C4-2B (cell line): ENCODE results near the gene THYN1.

Experiments used
- H3K27ac ChIP-seq: fragments of 450-650 bp; 2 replicates; pipeline ENCODE4 v1.5.1; 2017
- ZFX ChIP-seq: fragments of 450-650 bp; IDR thresholded peaks from 2 replicates; pipeline ENCODE4 v1.6.1; 2017
- TF ChIP-seq, protein P1 (sequence below): fragments of 450-650 bp; conservative IDR thresholded peaks from 2 replicates; pipeline ENCODE4 v1.5.1; 2017; ENCODE audit warnings: mild to moderate bottlenecking

The THYN1 gene

DNA sequence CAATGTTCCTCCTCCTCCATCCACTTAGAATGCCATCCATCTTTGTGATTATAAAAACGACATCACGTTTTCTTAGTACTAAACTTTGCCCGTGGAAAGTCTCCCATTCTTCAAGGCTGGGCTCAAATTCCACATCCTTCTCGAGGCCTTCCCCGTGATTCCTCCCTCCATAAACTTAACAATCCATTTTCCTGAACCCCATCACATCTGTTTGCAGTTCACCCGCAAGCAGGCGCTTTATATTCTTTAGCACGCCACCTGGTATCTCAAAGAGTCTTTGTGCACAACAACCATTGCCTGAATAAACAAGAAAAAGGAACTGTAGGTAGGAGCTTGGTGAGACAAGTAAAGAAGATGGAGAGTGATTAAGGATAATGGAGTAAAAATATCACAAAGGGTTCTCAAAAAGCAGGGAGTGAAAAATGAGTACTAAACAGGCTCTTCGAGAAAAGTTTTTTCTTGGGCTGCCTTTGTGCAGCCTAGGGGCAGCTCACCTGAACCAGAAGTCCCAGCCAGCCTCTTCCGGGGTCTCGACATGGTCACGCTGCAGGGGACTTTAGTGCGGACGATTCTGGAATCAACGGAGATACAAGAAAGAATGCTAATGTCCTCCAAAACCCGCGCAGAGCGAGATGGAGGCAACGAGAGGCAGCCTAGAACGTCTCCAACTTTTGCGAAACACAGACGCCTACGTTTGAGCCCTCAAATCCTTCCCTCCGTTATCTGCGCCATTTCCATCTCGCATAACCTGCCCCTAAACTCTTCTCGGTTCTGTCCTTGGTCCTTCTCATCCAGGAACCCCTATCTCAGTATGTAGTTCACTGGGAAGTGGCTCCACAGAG lies 585 bp downstream of the THYN1 start:
- H3K27ac ChIP-seq: peak overlapping the region; percentile 83
- TF ChIP-seq, protein P1, sequence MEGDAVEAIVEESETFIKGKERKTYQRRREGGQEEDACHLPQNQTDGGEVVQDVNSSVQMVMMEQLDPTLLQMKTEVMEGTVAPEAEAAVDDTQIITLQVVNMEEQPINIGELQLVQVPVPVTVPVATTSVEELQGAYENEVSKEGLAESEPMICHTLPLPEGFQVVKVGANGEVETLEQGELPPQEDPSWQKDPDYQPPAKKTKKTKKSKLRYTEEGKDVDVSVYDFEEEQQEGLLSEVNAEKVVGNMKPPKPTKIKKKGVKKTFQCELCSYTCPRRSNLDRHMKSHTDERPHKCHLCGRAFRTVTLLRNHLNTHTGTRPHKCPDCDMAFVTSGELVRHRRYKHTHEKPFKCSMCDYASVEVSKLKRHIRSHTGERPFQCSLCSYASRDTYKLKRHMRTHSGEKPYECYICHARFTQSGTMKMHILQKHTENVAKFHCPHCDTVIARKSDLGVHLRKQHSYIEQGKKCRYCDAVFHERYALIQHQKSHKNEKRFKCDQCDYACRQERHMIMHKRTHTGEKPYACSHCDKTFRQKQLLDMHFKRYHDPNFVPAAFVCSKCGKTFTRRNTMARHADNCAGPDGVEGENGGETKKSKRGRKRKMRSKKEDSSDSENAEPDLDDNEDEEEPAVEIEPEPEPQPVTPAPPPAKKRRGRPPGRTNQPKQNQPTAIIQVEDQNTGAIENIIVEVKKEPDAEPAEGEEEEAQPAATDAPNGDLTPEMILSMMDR: no peak
- TF ChIP-seq ZFX: no peak

DNA sequence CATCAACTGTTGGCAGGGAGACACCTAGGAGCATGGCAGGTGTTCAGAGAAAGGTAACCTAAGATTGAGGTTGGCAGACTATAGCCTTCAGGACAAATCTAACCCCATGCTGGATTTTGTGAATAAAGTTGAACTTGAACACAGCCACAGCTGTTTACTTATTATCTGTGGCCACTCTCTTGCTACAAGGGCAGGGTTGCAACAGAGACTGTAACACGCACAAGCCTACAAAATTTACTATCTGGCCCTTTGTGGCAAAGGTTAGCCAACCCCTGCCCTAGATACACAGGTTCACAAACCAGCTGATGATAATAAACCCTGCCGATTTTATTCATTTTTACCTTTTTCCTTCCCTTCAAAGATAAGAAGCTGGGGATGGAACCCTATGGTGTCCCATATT lies 2.5 kb downstream of the THYN1 start:
- TF ChIP-seq, protein P1: no peak
- TF ChIP-seq ZFX: no peak

DNA sequence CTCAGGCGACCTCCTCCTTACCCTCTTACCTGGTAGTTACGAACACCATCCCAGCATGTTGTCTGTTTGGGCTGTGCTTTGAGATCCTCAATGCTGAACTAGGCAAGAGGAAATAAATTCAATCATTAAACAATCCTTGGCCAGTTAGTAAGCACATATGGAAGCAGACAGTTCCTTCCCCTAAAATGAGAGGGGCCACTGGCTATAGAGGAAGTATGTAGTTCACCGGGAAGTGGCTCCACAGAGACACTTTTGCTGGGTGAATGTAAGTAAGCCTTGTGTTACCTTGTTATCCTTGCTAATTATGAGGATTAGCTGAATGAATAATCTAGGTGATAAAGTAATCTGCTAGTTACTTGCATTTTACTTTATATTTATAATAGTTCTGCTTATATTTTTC lies 2.9 kb downstream of the THYN1 start:
- H3K27ac ChIP-seq: no peak overlapping the region
- TF ChIP-seq ZFX: no peak
- TF ChIP-seq, protein P1: no peak

More for the DNA sequence above, 2.5 kb downstream of the THYN1 start:
- no peak overlapping the region for H3K27ac ChIP-seq

DNA sequence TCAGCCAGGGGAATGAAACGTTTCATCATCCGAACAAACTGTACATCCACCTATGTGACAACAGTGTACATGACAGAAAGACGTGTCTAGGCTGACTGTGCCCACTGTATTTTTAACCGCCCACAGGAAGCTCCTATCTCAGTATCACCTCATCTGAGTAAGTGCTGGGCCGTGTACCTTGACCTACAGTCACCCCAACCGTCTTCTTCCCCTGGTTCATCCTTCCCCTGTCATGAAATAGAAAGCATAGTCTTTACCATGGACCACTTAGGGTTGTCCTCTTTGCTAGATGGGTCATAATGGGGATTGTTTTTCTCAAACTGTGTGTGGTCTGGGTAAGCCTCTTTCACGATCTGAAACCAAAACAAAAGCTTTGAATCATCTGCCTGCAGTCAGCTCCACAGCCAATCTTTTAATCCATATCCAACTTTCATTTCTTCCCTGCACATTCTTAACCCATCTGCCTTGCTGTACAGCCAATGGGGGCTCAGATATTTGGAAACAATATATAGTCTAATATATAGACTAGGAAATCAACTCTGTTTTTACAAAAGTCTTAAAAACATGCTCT lies 4.2 kb downstream of the THYN1 start:
- no peak overlapping the region for H3K27ac ChIP-seq
- no peak for TF ChIP-seq ZFX
- TF ChIP-seq, protein P1: no peak

DNA sequence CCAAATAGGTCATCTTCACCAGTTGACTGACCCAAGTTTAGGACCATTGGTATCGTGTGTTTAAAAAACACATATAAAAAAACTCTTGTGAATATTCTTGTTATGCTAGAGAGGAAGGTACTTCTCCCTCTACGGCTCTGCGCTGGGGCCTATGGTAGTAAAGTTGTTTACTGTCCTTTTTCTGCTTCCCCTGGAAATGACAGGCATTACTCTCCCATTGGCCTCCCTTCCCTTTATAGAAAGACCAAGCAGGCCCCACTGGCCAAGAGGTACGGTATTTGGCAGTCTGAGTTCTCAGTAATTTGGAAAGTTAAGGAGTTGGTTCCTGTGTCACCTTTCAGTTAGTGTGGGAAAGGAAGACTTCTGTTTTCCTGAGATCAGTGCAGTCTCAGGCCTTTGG lies 6.5 kb downstream of the THYN1 start:
- H3K27ac ChIP-seq: no peak overlapping the region
- TF ChIP-seq, protein P1: no peak
- TF ChIP-seq ZFX: no peak

DNA sequence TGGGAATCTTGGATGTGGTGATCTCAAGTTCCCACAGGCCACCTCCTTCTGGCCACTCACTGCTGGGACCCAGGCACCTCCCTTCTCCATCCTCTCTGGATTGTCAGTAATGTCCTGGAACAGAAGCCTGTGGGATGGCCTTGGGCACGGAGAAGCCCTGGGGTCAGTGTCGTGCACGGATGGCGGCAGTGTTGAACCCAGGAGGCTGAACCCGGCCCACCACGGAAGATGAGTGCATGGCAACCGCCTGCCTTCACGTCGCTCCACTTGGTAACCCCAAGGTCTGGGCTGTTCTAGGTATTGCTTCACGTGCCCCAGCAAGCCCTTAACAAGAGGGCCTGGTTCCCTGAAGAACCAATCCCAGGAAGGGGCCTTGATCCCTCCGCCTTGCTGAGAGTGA lies 7.1 kb downstream of the THYN1 start:
- H3K27ac ChIP-seq: no peak overlapping the region
- TF ChIP-seq ZFX: no peak
- TF ChIP-seq, protein P1: no peak

DNA sequence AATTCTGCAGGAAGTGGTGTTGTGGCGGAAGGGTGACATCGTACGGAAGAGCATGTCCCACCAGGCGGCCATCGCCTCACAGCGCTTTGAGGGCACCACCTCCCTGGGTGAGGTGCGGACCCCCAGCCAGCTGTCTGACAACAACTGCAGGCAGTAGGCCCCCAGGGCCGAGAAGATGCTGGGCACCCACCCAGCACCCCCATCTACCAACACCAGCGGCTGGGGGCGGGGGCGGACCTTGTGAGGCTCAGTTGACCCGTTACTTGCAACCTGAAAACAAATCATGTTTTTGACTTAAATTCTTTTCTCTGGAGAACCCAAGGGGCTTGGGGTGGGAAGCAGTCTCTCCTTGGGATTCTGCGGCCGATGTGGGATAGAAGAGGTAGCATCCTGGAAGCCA lies 7.7 kb downstream of the THYN1 start:
- TF ChIP-seq, protein P1: no peak
- TF ChIP-seq ZFX: no peak
- no peak overlapping the region for H3K27ac ChIP-seq
